SU-DHL-6 (cell line): ENCODE results near the gene DCAF10.

ENCODE experiments used
- H2AFZ ChIP-seq: fragments of 200-600 bp; sonication (generic); 2 replicates; pipeline ENCODE4 v1.6.1; 2014; ENCODE audit warnings: low read depth, mild to moderate bottlenecking, moderate library complexity, mixed read lengths, antibody characterized with exemption, low read length; ENCODE audit not compliant: severe bottlenecking
- H3F3A ChIP-seq: fragments of 200-600 bp; shearing (Covaris generic); 2 replicates; pipeline ENCODE4 v1.6.0; 2016; ENCODE audit warnings: antibody characterized with exemption, mild to moderate bottlenecking; ENCODE audit not compliant: insufficient read depth
- H3K27ac ChIP-seq: fragments of 200-600 bp; sonication (generic); 2 replicates; pipeline ENCODE4 v1.5.1; 2016; ENCODE audit warnings: low read depth, mild to moderate bottlenecking, low read length, moderate library complexity, mixed read lengths
- H3K27me3 ChIP-seq: fragments of 200-600 bp; sonication (generic), shearing (Covaris generic); 2 replicates; pipeline ENCODE4 v1.6.0; 2014; ENCODE audit warnings: mild to moderate bottlenecking, low read length
- H3K36me3 ChIP-seq: fragments of 200-600 bp; sonication (generic); 2 replicates; pipeline ENCODE4 v1.6.1; 2014; ENCODE audit warnings: mild to moderate bottlenecking, low read length, mixed read lengths
- H3K4me2 ChIP-seq: fragments of 300-600, 200-600 bp; shearing (Covaris generic), sonication (generic); 2 replicates; pipeline ENCODE4 v1.6.0; 2014; ENCODE audit warnings: low read length, low read depth, mild to moderate bottlenecking; ENCODE audit not compliant: poor library complexity, severe bottlenecking
- H3K4me3 ChIP-seq: fragments of 200-600 bp; sonication (generic); 2 replicates; pipeline ENCODE4 v1.5.1; 2014; ENCODE audit warnings: antibody characterized with exemption, low read length, mild to moderate bottlenecking, mixed read lengths; ENCODE audit not compliant: insufficient read depth, poor library complexity, severe bottlenecking
- H3K79me2 ChIP-seq: fragments of 200-600 bp; sonication (generic); 2 replicates; pipeline ENCODE4 v1.6.1; 2014; ENCODE audit warnings: mild to moderate bottlenecking, low read length, moderate library complexity; ENCODE audit not compliant: insufficient read depth
- H3K9ac ChIP-seq: fragments of 200-600 bp; sonication (generic); 2 replicates; pipeline ENCODE4 v1.7.0; 2014; ENCODE audit warnings: mild to moderate bottlenecking, low read length
- H3K9me2 ChIP-seq: fragments of 200-600 bp; sonication (generic); replicated peaks from 2 replicates; pipeline ENCODE4 v1.6.1; 2014; ENCODE audit warnings: low read length; ENCODE audit not compliant: insufficient read depth
- H3K9me3 ChIP-seq: fragments of 200-600 bp; sonication (generic); 2 replicates; pipeline ENCODE4 v1.6.1; 2014; ENCODE audit warnings: low read length, mixed read lengths; ENCODE audit not compliant: insufficient read depth
- H4K20me1 ChIP-seq: fragments of 200-600 bp; sonication (generic); 2 replicates; pipeline ENCODE4 v1.6.1; 2014; ENCODE audit warnings: low read depth, mild to moderate bottlenecking, antibody characterized with exemption, low read length, moderate library complexity, mixed read lengths
- CTCF ChIP-seq: fragments of 200-600 bp; sonication (generic); IDR thresholded peaks from one replicate; pipeline ENCODE4 v1.5.1; 2017; ENCODE audit warnings: antibody characterized with exemption, mild to moderate bottlenecking, low read length, moderate library complexity; ENCODE audit not compliant: insufficient read depth, poor library complexity, severe bottlenecking
- EZH2phosphoT487 ChIP-seq: fragments of 200-600 bp; sonication (generic), shearing (Covaris generic); conservative IDR thresholded peaks from 2 replicates; pipeline ENCODE4 v1.6.1; 2018; ENCODE audit warnings: mild to moderate bottlenecking, antibody characterized with exemption, low read length, moderate library complexity, mixed read lengths

The DCAF10 gene

GRCh38 chr9:37787059-37787458 lies 13.5 kb upstream of the DCAF10 start:
- no peaks in the 10 kb centered on the region for H3K9me2 ChIP-seq
- no peaks in the 10 kb centered on the region for H3K9me3 ChIP-seq
- H3K4me2 ChIP-seq = no peak overlapping the region
- H3K4me3 ChIP-seq = no peak overlapping the region
- H3K27ac ChIP-seq = no peak overlapping the region
- no peak for TF ChIP-seq CTCF
- TF ChIP-seq EZH2phosphoT487 = no peak
- peaks cover 28% of the 10 kb centered on the region for H3K79me2 ChIP-seq
- peaks cover 12% of the 10 kb centered on the region for H3K36me3 ChIP-seq
- H2AFZ ChIP-seq = no peak overlapping the region
- H4K20me1 ChIP-seq = peaks cover 7% of the 10 kb centered on the region; the same call in 1 of the 2 replicates
- no peak overlapping the region for H3K9ac ChIP-seq
- H3F3A ChIP-seq = 0 out of 2 replicates have a peak, but pooled peaks cover 4% of the 10 kb centered on the region
- no peaks in the 10 kb centered on the region for H3K27me3 ChIP-seq

GRCh38 chr9:37788332-37788731 lies 12.3 kb upstream of the DCAF10 start:
- Histone ChIP-seq H3K36me3 (peaks cover under 1% of the 10 kb centered on the region; the same call in 1 of the 2 replicates), H3F3A (0 out of 2 replicates have a peak, but pooled peaks cover 4% of the 10 kb centered on the region), H3K27me3 (no peaks in the 10 kb centered on the region), H4K20me1 (no peaks in the 10 kb centered on the region), H3K9me3 (no peaks in the 10 kb centered on the region), H3K79me2 (peaks cover 15% of the 10 kb centered on the region), H3K4me3 (no peak overlapping the region), H3K27ac (no peak overlapping the region), H2AFZ (no peak overlapping the region), H3K4me2 (no peak overlapping the region), H3K9me2 (no peaks in the 10 kb centered on the region), H3K9ac (no peak overlapping the region)
- TF ChIP-seq EZH2phosphoT487 (no peak), CTCF (no peak)

- Histone ChIP-seq H3K9me2 (no peaks in the 10 kb centered on the region), H3K36me3 (no peaks in the 10 kb centered on the region), H3K4me2 (no peak overlapping the region), H3K9me3 (no peaks in the 10 kb centered on the region), H3F3A (0 out of 2 replicates have a peak, but pooled peaks cover 4% of the 10 kb centered on the region), H3K4me3 (no peak overlapping the region), H2AFZ (no peak overlapping the region), H3K27ac (no peak overlapping the region), H3K79me2 (no peaks in the 10 kb centered on the region), H3K27me3 (no peaks in the 10 kb centered on the region), H3K9ac (no peak overlapping the region), H4K20me1 (no peaks in the 10 kb centered on the region)
- TF ChIP-seq EZH2phosphoT487 = no peak
- TF ChIP-seq CTCF = no peak
Measured at GRCh38 chr9:37790096-37790495, 10.5 kb upstream of the DCAF10 start.
